GM12875 (cell line): ENCODE measurements around the gene NDUFB1.

Source experiments
- H3K4me3 ChIP-seq: one replicate; pipeline ENCODE4 v1.5.1; 2011; ENCODE audit warnings: low read depth, low read length, control low read depth
- CTCF ChIP-seq: IDR thresholded peaks from 2 replicates; pipeline ENCODE4 v1.5.1; 2011; ENCODE audit warnings: low read depth, mild to moderate bottlenecking, control low read depth, inconsistent platforms, low read length, moderate library complexity, borderline replicate concordance; ENCODE audit not compliant: insufficient read depth

The NDUFB1 gene

GRCh38 chr14:92109490-92109889 is 12.0 kb downstream of the NDUFB1 start:
- TF ChIP-seq CTCF, result no peak
- no peak overlapping the region for H3K4me3 ChIP-seq

- TF ChIP-seq CTCF, result no peak
- no peak overlapping the region for H3K4me3 ChIP-seq
Observed at GRCh38 chr14:92108345-92109254, 12.9 kb downstream of the NDUFB1 start.

- peak within 1 kb of the TSS; percentile 99 for H3K4me3 ChIP-seq
- TF ChIP-seq CTCF, result peak; percentile 83
Observed at GRCh38 chr14:92106143-92106926, 15.2 kb downstream of the NDUFB1 start, which contains the start of gene ATXN3. TSS of gene ATXN3 (minus strand) at chr14:92106582. CDS start at chr14:92106552, 30 bp downstream.

- TF ChIP-seq CTCF, result no peak
Observed at GRCh38 chr14:92105893-92106142, 15.7 kb downstream of the NDUFB1 start.

GRCh38 chr14:92105073-92105892 is 16.2 kb downstream of the NDUFB1 start:
- no peak for TF ChIP-seq CTCF
- peak overlapping the region; percentile 99 for H3K4me3 ChIP-seq

More at GRCh38 chr14:92105893-92106142, 15.7 kb downstream of the NDUFB1 start:
- H3K4me3 ChIP-seq, result peak overlapping the region; percentile 99

GRCh38 chr14:92103363-92103989 is 18.0 kb downstream of the NDUFB1 start:
- TF ChIP-seq CTCF, result no peak
- no peak overlapping the region for H3K4me3 ChIP-seq
